Activated CD4-positive, alpha-beta T cell treated with anti-CD3 and anti-CD28 coated beads, Interleukin-2, amount 10 ng/mL, durations not matched to agents 24 days and 14 days (primary cell): Measurements from ENCODE around the gene NKAIN2. TPM values are rescaled to one million over a fixed set of nuclear protein-coding genes. Genes with fewer than 3 reads are reported as not detected.

ENCODE experiments used
- DNase-seq: peaks from one replicate; pipeline ENCODE4 v3.0.0; 2022
- H3K27ac Mint-ChIP-seq: one replicate; pipeline ENCODE4 v1.8.0; 2022; ENCODE audit warnings: mild to moderate bottlenecking, mixed read lengths
- H3K27me3 Mint-ChIP-seq: one replicate; pipeline ENCODE4 v1.8.0; 2022; ENCODE audit warnings: mixed read lengths
- H3K36me3 Mint-ChIP-seq: one replicate; pipeline ENCODE4 v1.8.0; 2022; ENCODE audit warnings: low read depth, mild to moderate bottlenecking, mixed read lengths
- H3K4me1 Mint-ChIP-seq: one replicate; pipeline ENCODE4 v1.8.0; 2021; ENCODE audit warnings: mixed read lengths
- H3K4me3 Mint-ChIP-seq: one replicate; pipeline ENCODE4 v1.8.0; 2022; ENCODE audit warnings: mild to moderate bottlenecking, moderate library complexity, mixed read lengths
- H3K9me3 Mint-ChIP-seq: one replicate; pipeline ENCODE4 v1.8.0; 2021; ENCODE audit warnings: mixed read lengths
- intact Hi-C: fragments of 100-400 bp; cut with micrococcal nuclease; formaldehyde crosslinking; loops from one replicate; pipeline ENCODE4 v1.15.1; 2023
- total RNA-seq: library from RNA; stranded (reverse); gene quantifications from 2 replicates; pipeline ENCODE4 v1.2.3, GENCODE V29; 2022

Gene NKAIN2
- total RNA-seq, 1 donor from 2014 or later, result not detected

DNA sequence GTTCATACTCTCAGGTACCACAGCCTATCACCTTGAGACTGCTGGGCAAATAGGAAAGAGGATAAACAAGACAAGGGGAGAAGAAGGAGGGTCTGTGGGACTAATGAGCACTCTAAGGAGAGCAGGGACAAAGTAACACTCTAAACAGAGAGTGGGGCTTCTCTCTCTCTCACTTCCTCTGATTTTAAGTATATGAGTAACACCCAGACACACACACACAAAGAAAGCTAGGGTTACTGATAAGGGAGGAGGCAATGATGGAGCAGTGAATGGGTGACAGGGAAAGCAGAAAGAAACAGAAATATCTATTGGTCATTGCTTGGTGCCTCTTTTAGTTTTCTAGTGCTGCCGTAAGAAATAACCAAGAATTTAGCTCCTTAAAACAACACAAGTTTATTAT, 1062.4 kb downstream of the NKAIN2 start:
- Mint-ChIP-seq H3K9me3 (no peaks in the 10 kb centered on the region), H3K27me3 (peaks cover 6% of the 10 kb centered on the region), H3K4me3 (no peak overlapping the region), H3K27ac (no peak overlapping the region), H3K4me1 (no peaks in the 10 kb centered on the region), H3K36me3 (no peaks in the 10 kb centered on the region)
- intact Hi-C loops, result no loop called here
- no peak for DNase-seq

DNA sequence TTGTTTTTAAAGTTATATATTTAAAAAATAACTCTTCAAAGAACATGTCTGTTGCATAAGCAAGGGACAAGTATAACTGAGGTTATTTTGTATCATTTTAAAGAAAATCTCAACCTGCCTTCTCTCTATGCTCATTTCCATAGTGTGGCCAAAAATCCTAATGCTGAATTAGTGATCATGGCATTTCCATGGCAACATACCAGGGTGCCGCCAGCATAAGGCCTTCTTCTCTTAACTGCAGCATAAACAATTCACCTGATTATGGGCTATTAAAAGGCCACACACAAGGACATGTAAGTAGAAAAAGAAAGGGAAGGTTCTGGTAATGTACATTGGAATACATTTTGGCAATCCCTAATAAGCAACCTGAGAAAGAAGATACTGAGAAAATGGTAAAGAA, 1063.5 kb downstream of the NKAIN2 start:
- intact Hi-C loops, result no loop called here
- H3K36me3 Mint-ChIP-seq, result no peaks in the 10 kb centered on the region

DNA sequence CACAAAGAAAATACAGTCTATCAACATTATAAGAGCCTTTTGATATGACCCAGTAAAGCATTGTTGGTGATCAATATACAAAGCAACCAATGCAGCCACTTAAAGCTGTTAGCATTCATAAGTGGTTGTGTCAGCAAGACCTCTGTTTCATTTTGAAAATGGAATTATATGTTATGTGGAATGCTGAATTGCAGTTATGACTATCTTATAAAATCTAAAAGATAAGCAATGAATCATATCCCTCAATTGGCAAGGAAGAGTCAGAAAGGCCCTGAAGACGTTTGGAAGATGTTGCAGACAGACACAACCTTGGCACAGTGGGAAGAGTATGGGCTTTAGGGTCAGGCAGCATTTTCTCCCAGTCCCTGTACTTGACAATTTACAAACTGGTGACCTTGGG, 1064.8 kb downstream of the NKAIN2 start:
- Mint-ChIP-seq H3K36me3 (no peaks in the 10 kb centered on the region), H3K9me3 (no peaks in the 10 kb centered on the region)
- intact Hi-C loops, result no loop called here

More for the DNA sequence above, 1063.5 kb downstream of the NKAIN2 start:
- Mint-ChIP-seq H3K4me3 (no peak overlapping the region), H3K27ac (no peak overlapping the region), H3K9me3 (no peaks in the 10 kb centered on the region), H3K27me3 (peaks cover 6% of the 10 kb centered on the region), H3K4me1 (no peaks in the 10 kb centered on the region)
- no peak for DNase-seq

DNA sequence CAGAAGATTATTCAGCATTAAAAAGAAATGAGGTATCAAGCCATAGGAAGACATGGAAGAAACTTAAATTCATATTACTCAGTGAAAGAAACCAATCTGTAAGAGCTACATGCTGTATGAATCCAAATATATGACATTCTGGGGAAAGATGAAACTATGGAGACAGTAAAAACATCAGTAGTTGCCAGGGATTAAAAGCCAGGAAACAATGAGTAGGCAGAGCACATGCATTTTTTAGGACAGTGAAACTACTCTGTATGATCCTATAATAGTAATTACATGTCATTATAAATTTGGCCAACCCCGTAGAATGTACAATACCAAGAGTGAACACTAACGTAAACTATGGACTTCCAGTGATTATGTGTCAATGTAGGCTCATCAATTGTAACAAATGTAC, 1065.8 kb downstream of the NKAIN2 start:
- no peak for DNase-seq
- H3K4me1 Mint-ChIP-seq, result no peaks in the 10 kb centered on the region
- H3K27ac Mint-ChIP-seq, result no peak overlapping the region
- H3K9me3 Mint-ChIP-seq, result no peaks in the 10 kb centered on the region
- H3K4me3 Mint-ChIP-seq, result no peak overlapping the region
- H3K27me3 Mint-ChIP-seq, result peaks cover 11% of the 10 kb centered on the region
- intact Hi-C loops, result no loop called here
- H3K36me3 Mint-ChIP-seq, result no peaks in the 10 kb centered on the region

More for the DNA sequence above, 1064.8 kb downstream of the NKAIN2 start:
- Mint-ChIP-seq H3K27me3 (peaks cover 11% of the 10 kb centered on the region), H3K4me3 (no peak overlapping the region), H3K4me1 (no peaks in the 10 kb centered on the region), H3K27ac (no peak overlapping the region)
- DNase-seq, result no peak

DNA sequence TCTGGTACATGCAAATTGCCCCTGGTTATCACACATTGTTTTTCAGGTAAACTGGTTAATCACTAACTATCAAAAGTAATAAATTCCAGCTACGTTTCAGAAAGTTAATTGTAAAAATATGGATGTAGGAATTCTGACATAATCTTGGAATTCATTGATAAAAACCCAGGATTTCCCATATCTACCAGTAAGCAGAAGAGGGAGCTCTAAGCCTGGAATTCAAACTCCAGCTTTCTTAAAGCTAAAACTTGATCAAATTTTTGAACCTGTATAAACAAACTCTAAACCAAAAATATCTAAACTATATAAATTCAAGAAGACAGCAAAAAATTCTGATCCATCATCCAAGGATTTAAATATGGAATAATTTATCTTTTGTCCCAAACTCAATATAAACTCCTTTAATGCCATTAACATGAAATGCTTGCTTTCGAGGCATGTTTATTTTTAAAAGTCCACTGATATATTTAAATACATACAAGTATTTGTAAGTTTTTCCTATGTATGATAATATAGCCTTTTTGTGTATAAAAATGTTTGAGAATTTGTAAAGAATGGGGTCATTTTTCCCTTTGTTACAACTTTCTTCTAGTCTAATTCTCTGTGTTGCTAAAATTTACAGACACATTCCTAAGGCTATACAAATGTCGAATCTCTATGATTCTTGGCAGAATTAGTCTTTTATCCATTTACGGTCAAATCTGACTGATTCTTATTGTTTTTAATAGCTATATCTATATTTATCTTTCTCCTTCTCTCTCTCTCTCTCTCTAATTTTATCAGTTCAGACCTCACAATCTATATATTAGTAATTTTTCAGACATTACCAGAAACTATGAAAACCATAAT, 1067.2 kb downstream of the NKAIN2 start:
- no peaks in the 10 kb centered on the region for H3K9me3 Mint-ChIP-seq
- H3K4me3 Mint-ChIP-seq, result no peak overlapping the region
- no peak overlapping the region for H3K27ac Mint-ChIP-seq
- H3K36me3 Mint-ChIP-seq, result no peaks in the 10 kb centered on the region
- H3K27me3 Mint-ChIP-seq, result peaks cover 13% of the 10 kb centered on the region
- intact Hi-C loops, result loop anchor here (1.0 kb wide), 1 partner anchor 243 kb away; no protein-coding TSS in a partner anchor
- no peak for DNase-seq
- no peaks in the 10 kb centered on the region for H3K4me1 Mint-ChIP-seq

DNA sequence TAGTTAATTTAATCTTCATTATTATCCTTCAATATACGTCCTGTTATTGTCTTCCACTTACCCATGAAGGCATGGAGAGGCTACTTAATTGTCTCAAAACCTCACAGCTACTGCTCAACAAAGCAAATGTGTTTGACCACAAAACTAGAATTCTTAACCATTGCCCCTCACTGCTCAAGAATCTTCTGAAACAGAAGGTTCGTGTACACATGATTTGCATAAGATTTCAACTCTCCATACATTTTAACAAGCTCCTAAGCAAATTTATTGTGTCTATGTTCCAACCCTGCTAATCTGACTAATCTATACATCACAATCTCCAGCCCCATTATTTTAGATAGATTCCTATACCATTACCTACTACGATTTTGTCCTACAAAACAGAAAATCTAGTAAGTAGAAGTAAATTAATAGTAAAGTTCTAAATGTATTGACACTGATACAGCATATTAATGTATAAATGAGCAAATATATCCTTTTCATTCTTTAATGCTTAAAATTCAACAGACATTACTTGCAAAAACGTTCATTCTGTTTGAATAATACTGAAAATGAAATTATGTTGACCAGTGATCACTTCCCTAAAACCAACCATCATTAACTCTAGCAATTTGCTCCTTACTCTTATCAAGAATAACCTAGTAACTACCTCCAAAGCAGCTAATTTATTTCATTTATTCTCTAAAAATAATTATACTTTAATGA, 1068.8 kb downstream of the NKAIN2 start:
- no peak for DNase-seq
- Mint-ChIP-seq H3K4me1 (no peaks in the 10 kb centered on the region), H3K27ac (no peak overlapping the region), H3K4me3 (no peak overlapping the region), H3K36me3 (no peaks in the 10 kb centered on the region), H3K27me3 (peaks cover 13% of the 10 kb centered on the region), H3K9me3 (no peaks in the 10 kb centered on the region)
- intact Hi-C loops, result no loop called here

DNA sequence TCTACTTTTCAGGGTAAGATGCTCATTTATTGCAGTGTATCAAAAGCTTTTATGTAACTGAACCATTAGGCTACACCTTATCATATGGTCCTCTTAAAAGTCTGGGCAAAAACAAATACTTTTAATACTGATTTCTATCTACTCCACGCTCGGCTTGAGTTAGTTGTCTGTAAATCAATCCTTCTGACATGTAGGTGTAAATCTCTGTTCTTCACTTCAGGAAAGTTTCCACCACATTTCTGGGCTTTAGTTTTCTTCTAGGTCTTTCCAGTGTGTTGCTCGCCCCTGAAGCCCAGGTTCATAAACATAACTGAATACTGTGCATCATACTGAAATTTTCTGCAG, 1069.4 kb downstream of the NKAIN2 start:
- no peaks in the 10 kb centered on the region for H3K4me1 Mint-ChIP-seq
- no peak overlapping the region for H3K27ac Mint-ChIP-seq
- no peak overlapping the region for H3K4me3 Mint-ChIP-seq
- intact Hi-C loops, result no loop called here
- no peaks in the 10 kb centered on the region for H3K9me3 Mint-ChIP-seq
- H3K36me3 Mint-ChIP-seq, result no peaks in the 10 kb centered on the region
- H3K27me3 Mint-ChIP-seq, result peaks cover 13% of the 10 kb centered on the region
- DNase-seq, result no peak

Other genes starting within 250 kb of the NKAIN2 start
- gene TRDN, start 166.9 kb upstream of the NKAIN2 start, total RNA-seq, result not detected in 2 replicates